Measurements from ENCODE around the gene FAM98B.

The FAM98B gene

DNA sequence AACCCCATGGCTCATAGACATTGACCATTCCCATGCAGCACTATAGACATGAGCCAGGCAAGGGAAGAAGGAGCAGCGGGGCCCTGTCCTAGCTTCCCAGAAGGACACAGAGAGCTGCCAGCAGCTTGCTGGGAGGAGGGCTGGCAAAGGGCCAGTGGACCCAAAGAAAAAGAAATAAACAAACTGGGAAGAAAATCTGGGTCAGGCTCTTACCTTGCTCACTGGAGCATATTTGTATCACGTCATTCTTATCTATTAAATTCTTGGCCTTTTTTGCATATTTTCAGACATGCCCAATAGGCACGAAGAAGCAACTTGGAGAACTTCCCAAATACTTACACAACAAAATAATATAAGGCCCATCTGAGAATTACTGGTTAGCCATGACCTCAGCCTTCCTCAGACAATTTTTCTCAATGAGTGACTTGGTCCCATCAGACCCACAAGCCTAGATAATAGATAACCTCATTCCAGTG, 82.3 kb downstream of the FAM98B start:
- no peak for DNase-seq (ENCODE audit: low read depth, low spot score)
- Histone ChIP-seq H3K36me3 (ENCODE audit: insufficient read depth, insufficient read length, low read length) (no peaks in the 10 kb centered on the region), H3K9me3 (ENCODE audit: insufficient read depth, low read length) (no peaks in the 10 kb centered on the region), H3K4me1 (ENCODE audit: insufficient read depth, insufficient read length) (no peaks in the 10 kb centered on the region), H3K4me3 (ENCODE audit: insufficient read length, low read depth) (no peak overlapping the region), H3K9ac (ENCODE audit: insufficient read length, low read depth) (no peak overlapping the region), H3K27me3 (ENCODE audit: insufficient read depth, insufficient read length) (no peaks in the 10 kb centered on the region)
- TF ChIP-seq ZNF274 (IDR thresholded peaks at IDR 0.05; ENCODE audit: low read depth, low read length): no peak
- TF ChIP-seq SUZ12 (IDR thresholded peaks at IDR 0.05; ENCODE audit: extremely low read depth, insufficient read depth, insufficient read length): no peak
- no peak for TF ChIP-seq YY1 (IDR thresholded peaks at IDR 0.05; ENCODE audit: insufficient read depth, insufficient read length)
